HG02852 (cell line): ENCODE results near the gene ABLIM2.

Source experiments
- ATAC-seq: cut with Tn5 transposase; IDR thresholded peaks from one replicate; pipeline ENCODE4 v1.9.1; 2021; ENCODE audit warnings: mild to moderate bottlenecking, moderate library complexity; ENCODE audit not compliant: unreplicated experiment

The ABLIM2 gene

GRCh38 chr4:8052160-8052691 lies 106.4 kb downstream of the ABLIM2 start:
- no peak for ATAC-seq

GRCh38 chr4:8051644-8052043 lies 107.0 kb downstream of the ABLIM2 start:
- no peak for ATAC-seq

GRCh38 chr4:8050555-8051206 lies 107.9 kb downstream of the ABLIM2 start:
- no peak for ATAC-seq

DNA sequence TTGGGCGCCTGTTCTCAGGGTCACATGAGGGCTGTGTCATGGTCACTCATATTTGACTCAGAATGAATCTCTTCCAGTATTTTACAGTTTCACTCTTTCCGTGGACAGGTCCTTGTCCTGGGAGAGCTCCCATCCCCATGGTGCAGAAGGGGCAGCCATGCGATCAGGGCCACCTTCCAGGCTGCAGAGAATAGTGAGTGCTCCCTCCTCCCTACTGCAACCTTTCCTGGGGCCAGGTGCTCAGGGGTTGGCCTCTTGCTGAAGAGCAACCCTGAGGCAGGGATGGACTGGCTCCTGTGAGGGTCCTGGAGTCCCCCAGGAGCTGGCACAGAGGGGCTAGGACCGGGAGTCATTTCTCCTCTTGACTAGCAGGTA lies 108.4 kb downstream of the ABLIM2 start:
- ATAC-seq = no peak

- ATAC-seq = no peak
These were observed 109.5 kb downstream of the ABLIM2 start for GRCh38 chr4:8048856-8049676.

- ATAC-seq = no peak
These were observed 110.6 kb downstream of the ABLIM2 start for GRCh38 chr4:8047837-8048678.

- no peak for ATAC-seq
These were observed 111.6 kb downstream of the ABLIM2 start for GRCh38 chr4:8046925-8047541.

DNA sequence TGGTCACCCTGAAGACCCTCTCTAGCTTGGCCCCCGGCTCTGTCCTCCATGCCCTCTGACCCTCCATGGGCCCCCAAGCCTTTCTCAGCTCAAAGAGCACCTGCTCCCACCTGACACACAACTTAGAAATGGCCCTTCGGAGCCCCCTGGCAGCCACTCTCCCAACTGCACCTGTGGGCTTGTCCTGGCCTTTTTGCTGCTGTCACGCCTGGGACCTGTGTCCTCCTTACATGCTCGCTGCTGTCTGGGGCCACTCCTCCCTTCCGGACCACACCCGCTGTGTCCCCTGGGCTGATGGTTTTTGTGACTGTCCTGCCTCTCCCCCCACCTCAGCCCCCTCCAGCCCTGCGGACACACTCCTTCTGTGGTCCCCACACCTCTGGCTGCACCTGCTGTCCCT lies 112.7 kb downstream of the ABLIM2 start:
- ATAC-seq = no peak

DNA sequence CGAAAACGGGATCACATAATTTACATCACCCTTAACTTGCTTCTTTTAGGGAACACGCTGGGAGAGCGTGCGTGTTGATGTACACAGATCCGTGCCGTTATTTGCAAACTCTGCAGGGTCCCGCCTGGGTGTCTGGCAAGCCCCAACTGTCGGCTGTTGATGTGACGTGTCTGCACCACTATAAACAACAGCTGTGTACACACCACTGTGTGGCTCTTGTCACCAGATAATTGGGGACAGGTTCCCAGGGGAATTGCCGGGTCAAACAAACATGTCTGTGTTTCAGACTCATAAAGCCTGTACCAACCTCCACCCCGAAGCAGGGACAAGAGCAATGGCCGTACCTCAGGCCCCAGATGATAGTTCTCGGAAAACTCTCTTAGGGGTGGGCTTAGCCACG lies 113.9 kb downstream of the ABLIM2 start:
- no peak for ATAC-seq

DNA sequence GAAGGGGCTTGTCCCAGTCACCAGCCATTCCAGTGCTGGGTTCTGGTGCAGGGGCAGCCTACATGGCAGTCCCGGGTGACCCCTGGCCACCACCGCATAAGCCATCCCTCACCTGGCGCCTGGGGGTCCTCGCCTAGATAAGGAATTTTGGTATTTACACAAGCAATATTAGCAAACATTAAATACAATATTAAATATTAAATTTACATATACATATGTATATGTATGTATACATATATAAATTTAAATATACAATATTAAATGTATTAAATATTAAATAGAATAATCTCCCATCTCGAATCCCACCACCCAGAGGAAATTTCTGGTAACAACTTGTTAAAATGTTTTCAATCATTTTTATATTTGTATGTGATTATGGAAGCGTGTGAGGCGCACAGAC lies 114.4 kb downstream of the ABLIM2 start:
- ATAC-seq = no peak

DNA sequence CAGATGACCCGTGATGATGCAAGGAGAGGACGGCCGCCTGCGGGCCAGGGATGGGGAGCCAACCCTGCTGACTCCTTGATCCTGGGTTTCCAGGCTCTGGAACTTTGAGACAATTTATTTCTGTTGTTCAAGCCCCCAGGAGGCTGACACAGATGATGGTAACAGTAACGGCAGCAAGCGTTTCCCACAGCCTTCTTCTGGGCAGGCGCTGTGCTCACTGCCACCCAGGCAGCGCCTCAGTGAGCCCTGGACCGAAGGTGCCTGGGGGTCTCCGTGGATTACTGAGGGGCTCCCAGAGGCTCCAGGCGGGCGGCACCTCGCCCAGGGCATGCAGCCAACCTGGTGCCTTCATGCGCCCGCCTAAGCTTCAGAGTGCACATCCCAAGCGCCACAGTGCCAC lies 115.0 kb downstream of the ABLIM2 start:
- ATAC-seq = no peak

DNA sequence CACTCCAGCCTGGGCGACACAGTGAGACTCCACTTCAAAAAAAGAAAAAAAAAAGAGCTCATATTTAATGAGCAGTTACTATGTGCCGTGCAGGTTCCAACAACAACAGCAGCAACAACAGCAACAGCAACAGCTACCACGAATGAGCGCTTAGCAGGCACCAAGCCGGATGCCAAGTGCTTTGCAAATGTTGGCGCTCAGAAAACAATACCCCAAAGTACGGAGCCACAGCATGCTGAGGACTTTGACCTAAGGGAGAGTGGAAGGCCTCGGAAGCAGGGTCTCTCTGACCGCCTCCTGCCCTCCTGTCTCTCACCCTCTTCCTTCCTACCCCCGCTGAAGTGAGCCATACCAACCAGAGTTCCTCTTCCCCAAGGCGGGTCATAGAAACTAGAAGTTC lies 116.7 kb downstream of the ABLIM2 start:
- no peak for ATAC-seq

- no peak for ATAC-seq
These were observed 117.4 kb downstream of the ABLIM2 start for GRCh38 chr4:8041172-8041571.

DNA sequence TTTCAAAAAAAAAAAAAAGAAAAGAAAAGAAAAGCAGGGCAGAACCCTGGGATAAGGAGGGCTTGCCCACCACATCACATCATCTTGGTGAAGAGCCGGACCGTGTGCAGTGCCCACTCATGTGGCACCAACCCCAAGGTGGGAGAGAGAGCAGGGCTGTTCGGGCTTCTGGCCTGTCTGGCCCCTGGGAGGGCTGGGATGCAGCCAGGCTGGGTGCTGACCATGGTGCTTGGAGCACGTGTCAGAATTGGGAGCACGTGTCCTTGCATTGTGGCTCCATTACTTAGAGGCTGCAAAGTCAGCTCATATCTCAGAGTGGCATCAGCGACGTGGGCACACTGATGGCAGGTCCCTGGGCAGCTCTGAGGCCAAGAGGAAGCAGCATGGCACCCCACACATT lies 118.0 kb downstream of the ABLIM2 start:
- no peak for ATAC-seq

DNA sequence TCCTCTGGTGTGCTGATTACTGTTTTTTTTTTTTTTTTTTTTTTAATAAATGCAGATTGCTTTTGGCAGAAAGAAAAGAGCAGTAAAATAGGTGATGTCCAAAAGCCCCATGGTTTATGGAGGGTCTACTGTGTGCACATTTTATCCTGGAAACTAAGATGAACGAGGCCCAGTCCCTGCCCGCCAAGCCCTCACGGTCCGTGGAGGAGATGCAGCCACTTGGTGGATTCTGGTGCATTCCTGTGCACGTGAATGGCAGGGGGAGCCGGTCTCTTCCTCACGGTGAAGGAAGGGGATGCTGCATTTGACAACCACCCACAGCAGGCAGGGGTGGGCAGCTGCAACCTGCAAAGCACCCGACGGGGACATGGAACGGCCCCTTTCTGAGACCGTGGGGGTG lies 118.8 kb downstream of the ABLIM2 start:
- no peak for ATAC-seq

GRCh38 chr4:8039290-8039689 lies 119.3 kb downstream of the ABLIM2 start:
- no peak for ATAC-seq

- ATAC-seq = no peak
These were observed 119.8 kb downstream of the ABLIM2 start for GRCh38 chr4:8038719-8039251.

DNA sequence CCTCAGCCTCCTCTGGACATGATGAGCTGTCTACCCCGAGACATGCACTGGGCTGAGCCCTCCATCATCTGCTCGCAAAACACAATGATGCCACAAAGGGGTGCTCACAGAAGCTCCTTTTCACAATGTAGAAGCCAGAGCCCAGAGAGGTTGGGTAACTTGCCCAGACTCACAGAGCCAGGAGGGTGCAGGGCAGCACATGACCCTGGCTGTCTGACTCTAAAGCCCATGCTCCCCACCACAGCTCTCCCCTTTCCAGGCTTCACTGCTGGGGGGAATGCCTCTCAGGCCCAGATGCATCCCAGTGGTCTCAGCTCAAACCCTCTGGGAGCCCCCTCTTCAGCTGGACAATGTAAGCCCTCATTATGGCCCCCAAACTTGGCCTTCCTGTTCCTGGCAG lies 120.5 kb downstream of the ABLIM2 start:
- no peak for ATAC-seq

GRCh38 chr4:8037150-8037769 lies 121.4 kb downstream of the ABLIM2 start:
- ATAC-seq = no peak

GRCh38 chr4:8035371-8035780 lies 123.2 kb downstream of the ABLIM2 start:
- ATAC-seq = no peak
